Gastrocnemius medialis (tissue), 4 donors: ENCODE measurements around the gene GPM6B. TPM values are rescaled to one million over a fixed set of nuclear protein-coding genes. Genes with fewer than 3 reads are reported as not detected.
A peak's percentile ranks its signal among the peaks of the same experiment; 100 is the strongest.

Source experiments
- ATAC-seq, 2 donors: fragments of 150-250 bp; one replicate each; pipeline ENCODE4 v1.9.1; 2016
- DNase-seq, 2 donors: peaks; one replicate each; pipeline ENCODE4 v3.0.0-alpha.2; 2019
- H3K27ac ChIP-seq, 4 donors: fragments of 200-600 bp; sonication (generic); 1 replicate in 1 of 4; 2 replicates in 3 of 4; pipeline ENCODE4 v1.5.1; 2016 to 2018; ENCODE audit warnings: mild to moderate bottlenecking in 2 of 4, moderate library complexity in 1 of 4
- H3K27me3 ChIP-seq, 3 donors: fragments of 200-600 bp; sonication (generic) in 2 of 3; 1 replicate in 1 of 3; 2 replicates in 2 of 3; pipeline versions ENCODE4 v1.5.1 to v1.6.0; 2016 to 2019; ENCODE audit warnings: mild to moderate bottlenecking in 1 of 3, moderate library complexity in 1 of 3
- H3K36me3 ChIP-seq, 2 donors: fragments of 200-600 bp; sonication (generic) in 1 of 2; one replicate each; pipeline ENCODE4 v1.5.1; 2017 to 2018
- H3K4me1 ChIP-seq, 2 donors: fragments of 200-600 bp; sonication (generic) in 1 of 2; one replicate each; pipeline ENCODE4 v1.5.1; 2016 to 2017; ENCODE audit warnings: mild to moderate bottlenecking in 2 of 2
- H3K4me3 ChIP-seq, 4 donors: fragments of 200-600 bp; sonication (generic) in 3 of 4; 1 replicate in 1 of 4; 2 replicates in 3 of 4; pipeline ENCODE4 v1.5.1; 2016 to 2019; ENCODE audit warnings: mild to moderate bottlenecking in 2 of 4
- H3K9me3 ChIP-seq, 3 donors: fragments of 200-600 bp; sonication (generic) in 2 of 3; 1 replicate in 1 of 3; 2 replicates in 2 of 3; pipeline ENCODE4 v1.5.1; 2016 to 2019
- POLR2A ChIP-seq, 2 donors: fragments of 450-650 bp; IDR thresholded peaks; one replicate each; pipeline ENCODE4 v1.6.1; 2017; ENCODE audit warnings: antibody characterized with exemption in 2 of 2, mild to moderate bottlenecking in 2 of 2, moderate library complexity in 2 of 2
- in situ Hi-C, 4 donors: fragments of 200-750 bp; cut with MboI; loops; one replicate each; pipeline versions ENCODE4 v1.15.0 to v1.8.0; 2017; ENCODE audit warnings: low sequenced_read_pairs in 4 of 4
- intact Hi-C: fragments of 100-400 bp; cut with DNase I; formaldehyde crosslinking; loops from one replicate; pipeline ENCODE4 v1.15.1; 2023; ENCODE audit warnings: low total_unique reads
- total RNA-seq, 4 donors: library from RNA; depleted of rRNA; stranded (reverse); fragments of >200 nt; gene quantifications; one replicate each; pipeline versions ENCODE4 v1.1.0 to v1.2.3, GENCODE V29; 2016
- TF ChIP-seq, protein P1 (sequence below), 5 experiments: fragments of 450-650 bp in 3 of 5; fragments of 200-600 bp in 2 of 5; sonication (generic) in 2 of 5; IDR thresholded peaks in 4 of 5; conservative IDR thresholded peaks in 1 of 5; 1 replicate in 4 of 5; 2 replicates in 1 of 5; pipeline ENCODE4 v1.5.1; 2016 to 2019; ENCODE audit warnings: antibody characterized with exemption in 5 of 5, mild to moderate bottlenecking in 3 of 5, moderate library complexity in 3 of 5

Gene GPM6B
- total RNA-seq, 4 donors from 2014 or later, result 3.1 to 6.5 (median 3.6) TPM

DNA sequence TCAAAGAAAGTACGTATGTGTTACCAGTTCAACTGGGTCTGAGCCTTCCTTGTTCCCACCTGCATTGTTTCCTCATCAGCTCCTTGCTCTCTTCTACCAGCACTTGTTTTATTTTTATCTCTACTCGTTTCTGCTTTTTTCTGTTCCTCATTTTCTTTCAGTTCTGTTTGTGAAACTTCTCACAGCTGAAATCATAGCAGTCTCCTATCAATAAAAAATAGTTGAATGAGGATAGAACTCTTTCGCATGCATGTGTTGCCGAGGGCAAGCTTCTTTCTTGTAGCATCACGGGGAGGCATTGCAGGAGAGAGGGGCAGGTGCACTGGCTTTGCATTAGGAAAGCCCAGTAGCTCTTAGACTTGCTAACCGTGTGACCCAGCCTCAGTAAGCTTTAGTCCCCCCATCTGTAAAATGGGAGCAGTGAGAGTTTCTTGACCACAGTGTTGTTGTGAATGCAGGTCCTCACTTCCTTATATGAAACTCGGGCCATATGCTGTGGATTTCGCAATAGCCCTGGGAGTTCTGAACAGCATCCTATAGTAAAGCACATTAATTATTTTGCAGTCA lies 57.7 kb downstream of the GPM6B start:
- H3K36me3 ChIP-seq, result peaks cover 0 to 25% of the 10 kb centered on the region in 2 donors
- H3K27me3 ChIP-seq, result no peaks in the 10 kb centered on the region
- no peaks in the 10 kb centered on the region for H3K9me3 ChIP-seq
- DNase-seq (no peak), ATAC-seq (no peak)
- H3K27ac ChIP-seq, result no peak overlapping the region
- H3K4me3 ChIP-seq, result no peak overlapping the region
- TF ChIP-seq, protein P1, sequence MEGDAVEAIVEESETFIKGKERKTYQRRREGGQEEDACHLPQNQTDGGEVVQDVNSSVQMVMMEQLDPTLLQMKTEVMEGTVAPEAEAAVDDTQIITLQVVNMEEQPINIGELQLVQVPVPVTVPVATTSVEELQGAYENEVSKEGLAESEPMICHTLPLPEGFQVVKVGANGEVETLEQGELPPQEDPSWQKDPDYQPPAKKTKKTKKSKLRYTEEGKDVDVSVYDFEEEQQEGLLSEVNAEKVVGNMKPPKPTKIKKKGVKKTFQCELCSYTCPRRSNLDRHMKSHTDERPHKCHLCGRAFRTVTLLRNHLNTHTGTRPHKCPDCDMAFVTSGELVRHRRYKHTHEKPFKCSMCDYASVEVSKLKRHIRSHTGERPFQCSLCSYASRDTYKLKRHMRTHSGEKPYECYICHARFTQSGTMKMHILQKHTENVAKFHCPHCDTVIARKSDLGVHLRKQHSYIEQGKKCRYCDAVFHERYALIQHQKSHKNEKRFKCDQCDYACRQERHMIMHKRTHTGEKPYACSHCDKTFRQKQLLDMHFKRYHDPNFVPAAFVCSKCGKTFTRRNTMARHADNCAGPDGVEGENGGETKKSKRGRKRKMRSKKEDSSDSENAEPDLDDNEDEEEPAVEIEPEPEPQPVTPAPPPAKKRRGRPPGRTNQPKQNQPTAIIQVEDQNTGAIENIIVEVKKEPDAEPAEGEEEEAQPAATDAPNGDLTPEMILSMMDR (IDR thresholded peaks at IDR 0.05 in 4 of 5, conservative IDR thresholded peaks at IDR 0.05 in 1 of 5), result no peak
- no peak for TF ChIP-seq POLR2A (IDR thresholded peaks at IDR 0.05)
- no peaks in the 10 kb centered on the region for H3K4me1 ChIP-seq
- in situ Hi-C loops, result no loop called here
- intact Hi-C loops, result no loop called here

DNA sequence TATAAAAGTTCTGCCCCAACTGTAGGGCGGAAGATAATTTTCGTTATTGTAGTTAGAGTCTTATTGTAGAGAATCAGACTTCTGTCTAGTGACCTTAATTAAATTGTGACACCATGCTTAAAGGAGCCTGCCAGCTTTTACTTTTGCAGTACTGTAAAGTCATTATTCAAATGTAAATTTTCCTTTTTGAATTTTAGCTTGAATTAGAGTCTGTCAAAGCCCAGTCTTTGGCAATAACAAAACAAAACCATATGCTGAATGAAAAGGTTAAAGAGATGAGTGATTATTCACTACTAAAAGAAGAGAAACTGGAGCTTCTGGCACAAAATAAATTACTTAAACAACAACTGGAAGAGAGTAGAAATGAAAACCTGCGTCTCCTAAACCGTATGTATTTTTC lies 60.5 kb downstream of the GPM6B start:
- no peak overlapping the region for H3K4me3 ChIP-seq
- TF ChIP-seq POLR2A (IDR thresholded peaks at IDR 0.05), result no peak
- TF ChIP-seq, protein P1 (IDR thresholded peaks at IDR 0.05 in 4 of 5, conservative IDR thresholded peaks at IDR 0.05 in 1 of 5), result no peak
- intact Hi-C loops, result no loop called here
- no peak for ATAC-seq
- no peaks in the 10 kb centered on the region for H3K4me1 ChIP-seq
- peaks cover 0 to 30% of the 10 kb centered on the region in 2 donors for H3K36me3 ChIP-seq
- DNase-seq, result no peak
- H3K27ac ChIP-seq, result no peak overlapping the region
- H3K27me3 ChIP-seq, result no peaks in the 10 kb centered on the region
- in situ Hi-C loops, result no loop called here
- H3K9me3 ChIP-seq, result no peaks in the 10 kb centered on the region

DNA sequence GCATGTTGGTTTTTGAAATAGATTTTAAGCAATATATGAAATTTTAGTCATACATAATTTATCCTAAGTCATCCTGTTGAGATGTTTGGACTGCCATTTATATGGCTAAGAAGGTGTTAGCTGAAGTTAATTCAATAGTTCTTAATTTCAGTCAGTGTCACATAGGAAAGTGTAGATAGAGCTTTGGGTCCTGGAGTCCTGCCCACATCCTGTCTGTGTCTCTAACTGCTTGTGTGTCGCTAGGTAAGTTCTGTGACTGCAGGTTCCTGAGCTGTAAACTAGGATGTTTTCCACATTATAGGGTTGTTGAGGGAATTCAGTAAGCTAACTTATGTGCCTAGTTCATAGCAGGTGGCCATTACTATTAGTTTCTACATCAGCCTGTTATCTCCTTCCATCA lies 61.6 kb downstream of the GPM6B start:
- no peaks in the 10 kb centered on the region for H3K27me3 ChIP-seq
- intact Hi-C loops (no loop called here), in situ Hi-C loops (no loop called here)
- ATAC-seq (no peak), DNase-seq (no peak)
- peaks cover 0 to 34% of the 10 kb centered on the region in 2 donors for H3K36me3 ChIP-seq
- no peak overlapping the region for H3K4me3 ChIP-seq
- H3K27ac ChIP-seq, result no peak overlapping the region
- H3K9me3 ChIP-seq, result no peaks in the 10 kb centered on the region
- TF ChIP-seq, protein P1 (IDR thresholded peaks at IDR 0.05 in 4 of 5, conservative IDR thresholded peaks at IDR 0.05 in 1 of 5), result no peak
- no peak for TF ChIP-seq POLR2A (IDR thresholded peaks at IDR 0.05)
- no peaks in the 10 kb centered on the region for H3K4me1 ChIP-seq

DNA sequence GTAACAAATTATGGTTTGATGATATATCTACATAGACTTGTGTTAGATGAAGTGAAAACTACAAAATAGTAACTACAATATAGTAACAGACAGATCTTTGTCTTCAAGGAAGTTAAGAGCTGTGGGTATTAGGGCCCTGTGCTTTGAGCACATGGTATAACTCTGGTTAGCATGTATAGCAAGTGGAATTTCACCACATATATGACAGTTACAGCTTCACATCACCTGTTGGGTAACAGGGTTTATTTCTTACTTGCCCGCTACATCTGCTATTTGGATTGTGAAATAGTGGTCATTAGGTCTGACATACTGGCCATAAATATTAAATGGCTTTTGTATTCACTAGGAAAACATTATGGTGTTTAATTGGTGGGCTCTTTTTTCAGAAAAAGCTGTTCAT lies 62.1 kb downstream of the GPM6B start:
- no peak overlapping the region for H3K4me3 ChIP-seq
- no peaks in the 10 kb centered on the region for H3K9me3 ChIP-seq
- H3K36me3 ChIP-seq, result peaks cover 0 to 29% of the 10 kb centered on the region in 2 donors
- TF ChIP-seq, protein P1 (IDR thresholded peaks at IDR 0.05 in 4 of 5, conservative IDR thresholded peaks at IDR 0.05 in 1 of 5), result no peak
- TF ChIP-seq POLR2A (IDR thresholded peaks at IDR 0.05), result no peak
- H3K27ac ChIP-seq, result no peak overlapping the region
- H3K4me1 ChIP-seq, result no peaks in the 10 kb centered on the region
- in situ Hi-C loops (no loop called here), intact Hi-C loops (no loop called here)
- ATAC-seq, result no peak
- DNase-seq, result no peak
- no peaks in the 10 kb centered on the region for H3K27me3 ChIP-seq

DNA sequence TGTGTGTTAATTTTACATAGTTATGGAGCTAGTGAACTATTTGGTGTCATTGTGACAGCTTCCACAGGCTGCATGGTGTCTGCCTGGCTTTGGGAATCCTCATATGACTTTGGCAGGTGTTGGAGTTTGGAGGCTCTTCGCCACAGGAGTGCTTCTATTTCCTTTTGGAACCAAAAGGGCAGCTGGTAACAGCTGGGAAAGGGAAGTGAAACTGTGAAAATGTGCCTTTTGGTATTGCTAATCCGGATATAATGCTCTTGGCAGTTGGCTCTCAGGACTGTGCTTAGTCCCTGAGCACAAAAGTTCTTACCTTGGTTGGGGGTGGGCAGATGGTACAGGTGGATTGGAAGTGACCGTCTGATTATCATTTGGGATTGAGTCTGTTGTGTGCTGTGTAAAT lies 64.2 kb downstream of the GPM6B start:
- no peak overlapping the region for H3K27ac ChIP-seq
- in situ Hi-C loops (no loop called here), intact Hi-C loops (no loop called here)
- no peak for DNase-seq
- TF ChIP-seq POLR2A (IDR thresholded peaks at IDR 0.05), result no peak
- TF ChIP-seq, protein P1 (IDR thresholded peaks at IDR 0.05 in 4 of 5, conservative IDR thresholded peaks at IDR 0.05 in 1 of 5), result no peak
- ATAC-seq, result peak in 1 of 2 donors; percentile 53
- H3K4me3 ChIP-seq, result no peak overlapping the region
- H3K9me3 ChIP-seq, result no peaks in the 10 kb centered on the region
- H3K27me3 ChIP-seq, result no peaks in the 10 kb centered on the region
- peaks cover 0 to 22% of the 10 kb centered on the region in 2 donors for H3K36me3 ChIP-seq
- no peaks in the 10 kb centered on the region for H3K4me1 ChIP-seq
